Endothelial cell of umbilical vein (primary cell): ENCODE measurements around the gene SLC19A1.

Experiments used
- CTCF ChIP-seq, 2 donors: IDR thresholded peaks; 1 replicate in 1 of 2; 2 replicates in 1 of 2; pipeline ENCODE4 v1.5.1; 2011; ENCODE audit warnings: low read length in 2 of 2, mild to moderate bottlenecking in 2 of 2, moderate library complexity in 2 of 2, control low read depth in 1 of 2, inconsistent platforms in 1 of 2, low read depth in 1 of 2; ENCODE audit not compliant: insufficient read depth in 1 of 2; ENCODE audit errors: extremely low read depth in 1 of 2
- EZH2 ChIP-seq: IDR thresholded peaks from 2 replicates; pipeline ENCODE4 v1.6.1; 2012; ENCODE audit warnings: borderline replicate concordance, low read depth, mild to moderate bottlenecking, moderate library complexity, low read length, inconsistent platforms; ENCODE audit not compliant: severe bottlenecking
- JUN ChIP-seq: IDR thresholded peaks from 2 replicates; pipeline ENCODE4 v1.6.1; 2011; ENCODE audit warnings: borderline replicate concordance, low read depth; ENCODE audit not compliant: insufficient read length, insufficient read depth
- POLR2A ChIP-seq: IDR thresholded peaks from 2 replicates; pipeline ENCODE4 v1.6.1; 2012; ENCODE audit warnings: low read depth, mild to moderate bottlenecking, control low read depth, low read length
- POLR2AphosphoS5 ChIP-seq: IDR thresholded peaks from 2 replicates; pipeline ENCODE4 v1.6.1; 2012; ENCODE audit warnings: low read depth, mild to moderate bottlenecking, control low read depth, low read length, moderate library complexity; ENCODE audit not compliant: insufficient read depth

GRCh38 chr21:45550522-45551210 is 8.4 kb upstream of the SLC19A1 start:
- no peak for TF ChIP-seq EZH2
- no peak for TF ChIP-seq POLR2AphosphoS5
- no peak for TF ChIP-seq POLR2A
- no peak for TF ChIP-seq CTCF (IDR thresholded peaks at IDR 0.05; ENCODE audit: extremely low read depth in 1 of 2, insufficient read depth in 1 of 2, low read depth in 1 of 2, low read length in 2 of 2)
- TF ChIP-seq JUN: no peak
